Astrocyte (in vitro differentiated cells and primary cell): ENCODE data around the gene NMT2.
"Not testable (repeated sequence)": the region's sequence is repeated elsewhere in the genome, so short reads cannot be mapped to it uniquely, and the experiment has no call there.

Experiments used
- CTCF ChIP-seq: IDR thresholded peaks from 2 replicates; pipeline ENCODE4 v1.5.1; 2011; ENCODE audit warnings: low read depth, mild to moderate bottlenecking, inconsistent platforms, low read length, moderate library complexity; ENCODE audit not compliant: insufficient read depth
- EZH2 ChIP-seq: IDR thresholded peaks from 2 replicates; pipeline ENCODE4 v1.6.1; 2012; ENCODE audit warnings: mild to moderate bottlenecking, low read length, inconsistent platforms; ENCODE audit not compliant: insufficient read depth

DNA sequence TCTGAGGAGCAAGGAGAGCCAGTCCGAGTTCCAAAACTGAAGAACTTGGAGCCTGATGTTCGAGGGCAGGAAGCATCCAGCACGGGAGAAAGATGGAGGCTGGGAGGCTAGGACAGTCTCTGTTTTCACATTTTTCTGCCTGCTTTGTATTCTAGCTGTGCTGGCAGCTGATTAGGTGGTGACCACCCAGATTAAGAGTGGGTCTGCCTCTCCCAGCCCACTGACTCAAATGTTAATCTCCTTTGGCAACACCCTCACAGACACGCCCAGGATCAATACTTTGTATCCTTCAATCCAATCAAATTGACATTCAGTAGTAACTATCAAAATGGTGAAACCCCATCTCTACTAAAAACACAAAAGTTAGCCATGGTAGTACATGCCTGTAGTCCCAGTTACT, 38.9 kb upstream of the NMT2 start:
- not testable (repeated sequence) for TF ChIP-seq CTCF, EZH2
